Femur (tissue), 1 donor: ENCODE results near the gene LRP8.

ENCODE experiments used
- DNase-seq: peaks from one replicate; pipeline ENCODE4 v3.0.0-alpha.2; 2017

Gene LRP8

DNA sequence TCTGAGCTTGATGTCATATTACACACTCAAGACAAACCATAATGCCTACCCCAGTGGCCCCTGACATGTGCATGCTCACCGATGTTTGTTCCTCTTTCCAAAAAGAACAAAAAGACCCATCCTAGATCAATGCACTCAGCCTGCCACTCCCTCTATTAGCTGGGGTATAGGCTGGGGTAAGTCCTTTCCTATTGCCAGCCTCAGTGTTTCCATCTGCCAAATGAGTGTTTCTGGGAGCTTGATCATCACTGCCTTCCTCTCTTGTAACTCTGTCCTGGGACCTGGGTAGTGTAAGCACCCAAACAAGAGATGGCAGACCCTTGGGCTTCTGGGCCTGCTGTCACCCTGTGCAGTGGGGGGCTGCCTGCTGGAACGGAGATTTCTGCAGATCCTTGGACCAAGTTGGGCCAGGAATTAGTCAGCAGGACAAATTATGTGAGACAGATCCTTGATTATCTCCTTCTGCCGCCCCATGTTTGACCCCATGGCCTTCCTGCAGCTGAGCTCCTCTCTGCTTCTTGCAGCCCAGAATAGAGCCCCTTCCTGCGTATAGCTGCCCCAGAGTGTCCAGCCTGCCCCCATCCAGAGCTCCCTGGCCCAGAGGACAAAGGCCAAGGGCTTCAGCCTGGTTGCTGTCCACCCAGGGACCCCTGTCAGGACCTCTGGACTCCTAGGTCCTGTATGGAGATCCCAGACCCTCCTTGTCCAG lies 31.5 kb upstream of the LRP8 start:
- no peak for DNase-seq

DNA sequence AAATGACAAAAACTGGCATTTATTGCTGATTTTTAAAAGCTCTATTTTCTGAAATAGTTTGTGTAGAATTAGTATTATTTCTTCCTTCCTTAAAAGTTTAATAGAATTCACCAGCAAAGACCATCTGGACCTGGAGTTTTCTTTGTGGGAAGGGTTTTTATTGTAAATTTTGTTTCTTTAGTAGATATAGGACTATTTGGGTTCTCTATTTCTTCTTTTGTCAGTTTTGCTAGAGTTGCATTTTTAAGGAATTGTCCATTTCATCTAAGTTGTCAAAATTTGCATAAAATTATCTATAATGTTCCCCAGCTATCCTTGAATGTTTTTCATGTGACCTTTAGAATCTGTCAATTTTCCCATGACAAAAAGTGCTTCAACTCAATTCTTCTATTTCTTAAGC lies 28.8 kb upstream of the LRP8 start:
- DNase-seq = no peak

DNA sequence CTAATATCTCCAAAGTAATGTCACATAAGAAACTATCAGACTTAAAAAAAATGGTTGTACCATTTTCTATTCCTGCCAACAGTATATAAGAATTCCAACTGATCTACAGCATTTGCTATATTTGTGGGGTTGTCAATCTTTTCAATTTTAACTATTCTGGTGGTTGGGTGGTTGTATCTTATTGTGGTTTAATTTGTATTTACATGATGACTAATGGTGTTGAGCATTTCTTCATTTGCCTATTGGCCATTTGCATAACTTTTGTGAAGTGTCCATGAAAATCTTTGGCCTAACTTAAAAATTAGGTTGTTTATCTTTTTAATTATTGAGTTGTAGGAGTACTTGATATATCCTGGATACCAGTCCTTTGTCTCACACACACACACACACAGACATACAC lies 26.2 kb upstream of the LRP8 start:
- no peak for DNase-seq

DNA sequence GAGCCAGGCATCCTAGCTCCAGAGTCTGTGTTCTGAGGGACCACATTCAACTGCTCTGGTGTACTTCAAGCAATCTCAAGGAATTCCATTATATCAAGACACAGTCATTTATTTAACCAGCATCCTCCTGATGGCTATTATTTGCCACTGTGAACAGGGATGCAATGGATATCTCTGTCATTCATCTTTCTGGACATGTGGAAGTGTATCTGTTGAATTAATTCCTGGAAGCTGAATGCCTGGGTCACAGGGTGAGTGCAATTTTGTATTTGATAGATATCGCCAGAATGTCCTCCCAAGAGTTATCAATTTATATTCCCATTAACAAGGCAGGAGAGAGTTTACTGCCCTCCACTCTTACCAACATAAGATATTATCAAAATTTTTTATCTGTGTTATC lies 24.7 kb upstream of the LRP8 start:
- no peak for DNase-seq

GRCh38 chr1:53350853-53351767 lies 23.2 kb upstream of the LRP8 start:
- DNase-seq = no peak

DNA sequence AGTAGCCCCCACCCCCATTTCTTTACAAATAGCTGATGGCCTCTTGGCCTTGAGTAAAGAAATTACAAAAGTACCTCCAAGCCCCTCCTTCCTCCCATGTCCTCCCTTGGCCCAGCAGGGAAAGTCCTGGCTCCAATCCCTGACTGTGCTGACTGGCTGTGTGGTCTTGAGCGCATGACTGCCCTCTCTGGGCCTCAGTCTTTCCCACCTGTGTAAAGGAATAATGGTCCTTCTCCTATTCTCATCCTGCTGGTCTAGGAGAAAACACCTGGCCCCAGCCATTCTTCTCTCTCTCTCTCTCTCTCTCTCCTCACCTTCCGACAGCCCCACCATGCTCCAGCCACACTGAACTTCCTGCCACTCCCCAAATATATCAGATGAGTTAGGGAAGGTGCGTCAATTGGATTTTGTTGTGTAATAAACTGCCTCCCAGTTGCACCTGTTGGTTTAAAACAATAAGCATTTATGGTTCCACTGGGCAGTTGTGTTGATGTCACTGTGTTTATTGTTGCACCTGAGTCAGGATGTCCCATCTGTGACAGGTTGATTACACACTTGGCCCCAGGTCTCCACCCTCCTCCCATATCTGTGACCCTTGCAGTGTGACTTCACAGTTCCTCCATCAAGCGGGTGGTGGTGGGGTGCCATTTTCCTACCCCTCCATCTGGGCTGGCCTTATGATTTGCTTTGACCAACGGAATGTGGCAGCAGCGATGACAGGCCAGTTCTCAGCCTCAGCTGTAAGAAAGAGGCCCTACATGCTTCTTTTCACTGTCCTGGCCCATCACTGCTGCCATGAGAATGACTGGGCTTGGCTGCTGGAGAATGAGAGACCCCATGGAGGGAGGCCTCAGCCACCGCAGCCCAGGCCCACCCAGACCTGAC lies 22.3 kb upstream of the LRP8 start:
- no peak for DNase-seq

- no peak for DNase-seq
These were observed 21.5 kb upstream of the LRP8 start for GRCh38 chr1:53349369-53349835.

DNA sequence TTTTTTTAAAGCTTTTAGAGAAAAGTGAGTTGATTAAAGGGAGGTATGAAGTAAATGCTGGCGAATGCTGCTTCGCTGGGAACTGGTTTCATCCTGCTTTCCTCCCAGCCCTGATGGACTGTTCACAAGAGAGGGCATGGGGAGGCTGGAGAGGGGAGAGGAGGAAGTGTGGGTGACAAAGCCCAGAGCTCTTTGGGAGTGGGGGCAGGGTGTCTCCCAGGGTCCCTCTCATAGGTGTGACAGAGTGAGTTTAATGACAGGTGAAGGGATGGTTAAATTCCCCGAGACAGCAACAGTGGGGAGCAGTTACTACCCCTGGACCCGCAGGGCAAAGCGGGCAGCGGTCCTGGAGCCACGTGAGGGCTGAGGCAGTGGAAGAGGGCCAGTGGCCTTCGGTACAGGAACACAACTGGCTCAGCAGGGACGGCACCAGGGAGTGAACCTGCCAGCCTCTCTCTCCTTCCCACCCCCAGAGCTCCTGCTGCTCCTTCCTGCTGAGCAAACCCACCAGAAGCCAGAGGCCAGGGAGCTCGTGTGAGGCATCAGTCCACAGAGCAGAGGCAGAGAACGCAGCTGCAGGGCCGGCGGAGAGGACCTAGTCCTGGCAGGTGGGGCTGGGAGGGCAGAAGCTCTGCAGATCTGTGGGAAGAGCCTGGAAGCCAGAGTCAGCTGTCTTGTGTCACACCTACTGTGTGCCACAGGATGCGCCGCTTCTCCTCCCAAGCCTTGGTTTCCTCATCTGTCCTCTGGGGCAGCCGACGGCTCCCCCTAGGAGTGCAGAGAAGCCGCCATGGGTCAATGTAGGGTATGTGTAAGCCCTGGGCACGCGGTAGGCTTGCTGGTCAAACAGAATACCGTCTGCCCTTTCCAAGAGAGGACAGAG lies 20.9 kb upstream of the LRP8 start:
- no peak for DNase-seq

DNA sequence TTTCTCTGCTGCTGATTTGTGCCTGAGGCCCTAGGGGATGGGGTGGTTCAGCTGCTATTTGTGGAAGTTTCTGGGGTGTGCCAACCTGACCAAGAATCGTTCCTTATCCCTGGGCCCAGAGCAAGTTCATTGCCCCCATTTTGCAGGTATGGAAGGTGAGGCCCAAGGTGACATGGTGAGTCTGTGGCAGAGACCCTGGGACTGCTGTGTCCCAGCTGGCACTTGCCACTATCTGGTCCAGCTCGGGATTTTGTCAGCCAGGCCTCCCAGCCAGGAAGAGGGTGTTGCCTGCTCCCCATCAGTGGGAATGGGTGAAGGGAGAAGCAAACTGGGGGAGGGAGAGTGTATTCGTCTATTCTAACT lies 18.9 kb upstream of the LRP8 start:
- no peak for DNase-seq

- no peak for DNase-seq
These were observed 18.3 kb upstream of the LRP8 start for GRCh38 chr1:53345996-53346813.

DNA sequence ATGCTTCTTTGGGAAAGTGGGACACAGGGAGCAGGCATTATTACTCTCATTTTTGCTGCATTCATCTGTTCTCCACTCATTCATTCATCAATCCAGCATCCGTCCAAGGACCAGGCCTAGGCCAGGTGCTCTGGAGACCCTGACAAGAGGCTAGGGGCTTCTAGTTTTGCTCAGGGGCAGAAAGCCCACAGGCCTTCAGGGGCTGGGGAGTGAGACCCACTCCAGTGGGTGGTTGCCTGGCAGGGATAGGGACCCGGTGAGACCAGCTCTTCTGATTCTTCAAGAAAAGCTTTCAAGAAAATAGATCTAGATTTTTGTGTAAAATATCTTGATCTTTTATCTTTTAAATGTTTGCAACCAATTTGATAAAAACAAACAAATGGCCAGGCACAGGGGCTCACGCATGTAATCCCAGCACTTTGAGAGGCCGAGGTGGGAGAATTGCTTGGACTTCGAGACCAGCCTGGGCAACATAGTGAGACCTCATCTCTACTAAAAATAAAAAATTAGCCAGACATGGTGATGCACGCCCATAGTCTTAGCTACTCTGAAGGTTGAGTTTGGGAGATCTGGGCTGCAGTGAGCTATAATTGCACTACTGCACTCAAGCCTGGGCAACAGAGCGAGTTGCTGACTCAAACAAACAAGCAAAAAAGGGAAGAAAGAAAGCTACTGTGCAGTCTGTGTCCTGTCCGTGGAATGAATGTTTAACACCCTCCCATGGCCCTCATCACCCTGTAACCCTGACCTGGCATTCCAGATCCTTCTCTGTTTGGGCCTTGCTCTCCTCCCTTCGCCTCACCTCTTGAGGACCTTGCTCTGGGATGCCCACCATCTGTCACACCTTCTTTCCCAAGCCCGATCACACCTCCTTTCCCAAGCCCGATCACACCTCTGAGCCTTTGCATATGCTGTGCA lies 17.3 kb upstream of the LRP8 start:
- no peak for DNase-seq

- DNase-seq = no peak
These were observed 16.2 kb upstream of the LRP8 start for GRCh38 chr1:53343831-53344668.

DNA sequence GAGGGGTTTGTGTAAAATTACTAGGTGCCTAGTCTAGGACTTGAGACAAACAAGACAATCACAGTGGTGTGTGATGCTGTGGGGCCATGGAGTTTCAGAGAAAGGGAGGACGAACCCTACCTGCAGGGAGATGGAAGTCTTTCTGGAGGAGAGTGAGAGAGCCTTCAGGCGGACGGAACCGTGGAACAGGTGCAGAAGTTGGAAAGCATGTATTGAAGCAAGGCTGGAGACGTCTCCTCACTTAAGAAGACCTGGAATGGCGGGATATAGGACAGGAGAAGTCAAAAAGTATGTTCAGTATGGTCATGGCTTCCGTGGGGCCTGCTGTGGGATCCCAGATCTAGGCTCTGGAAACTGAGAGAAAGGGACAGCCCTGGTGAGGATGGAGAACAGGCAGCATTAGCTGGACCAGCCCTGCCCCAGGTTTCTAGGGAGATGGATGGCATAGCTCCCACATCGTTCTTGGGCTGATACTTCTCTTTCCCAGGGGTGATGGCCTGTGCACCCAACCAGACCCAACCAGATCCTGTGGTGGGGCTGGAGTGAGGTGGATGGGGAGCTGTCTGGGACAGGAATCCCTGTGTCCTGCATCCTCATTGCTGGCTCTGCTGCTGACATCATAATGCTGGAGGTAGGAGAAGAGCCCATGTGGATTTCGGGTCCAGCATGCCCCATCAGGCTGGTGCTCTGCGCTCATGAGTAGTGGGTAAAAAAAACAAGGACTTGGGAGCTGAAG lies 15.0 kb upstream of the LRP8 start:
- no peak for DNase-seq

DNA sequence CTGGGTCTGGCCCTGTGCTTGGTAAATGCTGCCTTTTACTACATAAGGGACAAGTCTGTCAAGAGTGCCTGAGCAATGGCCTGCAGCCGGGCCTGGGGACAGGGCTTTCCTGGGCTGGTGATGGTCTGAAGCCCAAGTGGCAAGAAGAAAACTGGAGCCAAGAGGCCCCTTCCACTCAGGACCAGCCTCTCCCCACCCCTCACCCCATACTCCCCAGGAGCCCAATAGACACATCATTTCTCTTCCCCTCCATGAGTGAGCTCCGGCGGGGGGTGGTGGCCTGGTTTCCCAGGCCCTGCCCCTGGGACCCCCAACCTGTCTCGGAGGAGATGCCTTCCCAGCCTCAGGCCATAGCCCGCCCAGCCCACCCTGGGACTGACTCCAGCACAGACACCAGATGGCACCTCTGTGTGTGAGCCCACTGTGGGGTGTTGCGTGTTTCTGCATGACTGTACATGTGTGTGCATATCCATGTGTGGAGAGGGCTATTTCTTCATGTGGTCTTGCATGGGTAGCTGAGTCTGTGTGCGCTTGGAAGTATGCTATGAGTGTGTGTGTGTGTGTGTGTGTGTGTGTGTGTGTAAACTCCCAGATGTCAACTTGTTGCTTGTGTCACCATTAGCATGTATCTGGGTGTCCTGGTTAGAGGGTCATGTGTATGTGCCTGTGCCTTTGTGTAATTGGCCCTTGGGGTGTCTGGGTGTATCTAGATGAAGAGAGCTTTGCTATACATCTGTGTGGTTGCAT lies 14.3 kb upstream of the LRP8 start:
- DNase-seq = no peak

DNA sequence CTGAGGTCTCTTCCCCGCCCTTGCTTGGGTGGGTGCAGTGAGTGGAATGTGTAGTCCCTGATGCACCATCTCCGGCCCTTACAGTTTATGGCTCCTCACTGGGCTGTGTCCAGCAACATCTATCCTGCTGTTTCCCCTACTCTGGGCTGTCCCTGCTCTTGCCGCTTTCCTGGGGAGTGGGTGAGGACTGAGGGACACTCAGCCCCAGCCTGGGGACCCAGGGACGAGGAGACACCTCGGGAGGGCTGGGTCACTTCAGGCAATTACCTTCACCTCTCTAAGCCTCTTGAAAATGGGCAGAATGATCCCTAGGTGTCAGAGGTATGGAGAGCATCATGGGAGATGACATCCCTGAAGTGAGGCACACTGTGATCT lies 13.6 kb upstream of the LRP8 start:
- no peak for DNase-seq

GRCh38 chr1:53340660-53341520 lies 13.0 kb upstream of the LRP8 start:
- no peak for DNase-seq
